Measurements from ENCODE around the gene FAM13B. TPM values are rescaled to one million over a fixed set of nuclear protein-coding genes. Genes with fewer than 3 reads are reported as not detected.

The FAM13B gene
- total and polyA plus RNA-seq, 9 of the 15 experiments (the other 6 are each of a cell fraction or from before 2014, with no cell fraction given) = 2.3 to 21.6 (median 14.1) TPM

DNA sequence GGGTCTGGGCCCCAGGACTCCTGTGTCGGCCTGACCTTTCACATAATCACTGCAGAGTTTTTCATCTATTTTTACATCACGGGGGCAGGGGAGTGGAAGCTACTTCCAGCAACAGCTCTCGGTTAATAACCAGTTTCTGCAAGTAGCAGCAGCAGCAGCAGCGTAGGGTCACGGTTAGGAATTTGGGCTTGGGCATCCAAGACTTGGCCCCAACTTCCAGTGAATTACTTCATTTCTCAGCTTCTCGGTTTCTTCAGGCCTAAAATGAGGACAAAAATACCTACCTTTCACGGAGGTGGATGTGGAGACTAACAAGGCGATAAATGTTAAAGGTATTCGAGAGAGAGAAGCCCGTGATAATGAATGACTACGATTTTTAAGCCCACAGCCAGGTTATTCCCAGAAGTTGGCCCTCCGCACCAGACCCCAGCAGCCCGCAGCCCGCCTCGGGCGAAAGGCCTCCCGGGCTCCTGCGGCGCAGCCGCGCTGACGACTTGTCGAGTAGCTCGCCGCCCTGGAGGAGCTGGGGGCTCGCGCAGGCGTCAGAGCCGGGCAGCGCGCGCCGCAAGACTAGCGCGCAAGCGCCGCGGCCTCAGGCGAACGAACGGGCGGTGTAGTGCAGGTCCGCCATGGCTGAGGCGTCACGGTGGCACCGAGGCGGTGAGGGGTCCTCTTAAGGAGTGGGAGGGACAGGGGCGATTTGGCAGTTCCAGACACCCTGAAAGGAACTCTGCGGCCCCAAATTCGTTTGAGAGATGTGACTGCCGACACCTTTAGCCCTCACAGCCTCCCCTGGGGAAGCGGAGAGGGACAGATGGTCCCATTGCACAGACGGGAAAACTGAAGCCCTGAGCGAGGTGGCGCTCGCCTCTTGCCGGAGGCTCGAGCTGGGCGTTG is 143.8 kb downstream of the FAM13B start, which contains the start of gene PKD2L2 (continued):
- TF ChIP-seq BRCA1 (IDR thresholded peaks at IDR 0.05) (no peak), BRCA1 (CRISPR knock-in tag; IDR thresholded peaks at IDR 0.05) (no peak), LCOR (CRISPR knock-in tag; IDR thresholded peaks at IDR 0.05) (0 out of 2 replicates have a peak, but pooled peaks have one; percentile 30), ZNF695 (CRISPR knock-in tag; IDR thresholded peaks at IDR 0.05) (0 out of 2 replicates have a peak, but pooled peaks have one; percentile 7), ZNF707 (CRISPR knock-in tag; conservative IDR thresholded peaks at IDR 0.05) (no peak), SIRT6 (IDR thresholded peaks at IDR 0.05; ENCODE audit: low read depth, low read length) (no peak)
- TF ChIP-seq, protein P1, sequence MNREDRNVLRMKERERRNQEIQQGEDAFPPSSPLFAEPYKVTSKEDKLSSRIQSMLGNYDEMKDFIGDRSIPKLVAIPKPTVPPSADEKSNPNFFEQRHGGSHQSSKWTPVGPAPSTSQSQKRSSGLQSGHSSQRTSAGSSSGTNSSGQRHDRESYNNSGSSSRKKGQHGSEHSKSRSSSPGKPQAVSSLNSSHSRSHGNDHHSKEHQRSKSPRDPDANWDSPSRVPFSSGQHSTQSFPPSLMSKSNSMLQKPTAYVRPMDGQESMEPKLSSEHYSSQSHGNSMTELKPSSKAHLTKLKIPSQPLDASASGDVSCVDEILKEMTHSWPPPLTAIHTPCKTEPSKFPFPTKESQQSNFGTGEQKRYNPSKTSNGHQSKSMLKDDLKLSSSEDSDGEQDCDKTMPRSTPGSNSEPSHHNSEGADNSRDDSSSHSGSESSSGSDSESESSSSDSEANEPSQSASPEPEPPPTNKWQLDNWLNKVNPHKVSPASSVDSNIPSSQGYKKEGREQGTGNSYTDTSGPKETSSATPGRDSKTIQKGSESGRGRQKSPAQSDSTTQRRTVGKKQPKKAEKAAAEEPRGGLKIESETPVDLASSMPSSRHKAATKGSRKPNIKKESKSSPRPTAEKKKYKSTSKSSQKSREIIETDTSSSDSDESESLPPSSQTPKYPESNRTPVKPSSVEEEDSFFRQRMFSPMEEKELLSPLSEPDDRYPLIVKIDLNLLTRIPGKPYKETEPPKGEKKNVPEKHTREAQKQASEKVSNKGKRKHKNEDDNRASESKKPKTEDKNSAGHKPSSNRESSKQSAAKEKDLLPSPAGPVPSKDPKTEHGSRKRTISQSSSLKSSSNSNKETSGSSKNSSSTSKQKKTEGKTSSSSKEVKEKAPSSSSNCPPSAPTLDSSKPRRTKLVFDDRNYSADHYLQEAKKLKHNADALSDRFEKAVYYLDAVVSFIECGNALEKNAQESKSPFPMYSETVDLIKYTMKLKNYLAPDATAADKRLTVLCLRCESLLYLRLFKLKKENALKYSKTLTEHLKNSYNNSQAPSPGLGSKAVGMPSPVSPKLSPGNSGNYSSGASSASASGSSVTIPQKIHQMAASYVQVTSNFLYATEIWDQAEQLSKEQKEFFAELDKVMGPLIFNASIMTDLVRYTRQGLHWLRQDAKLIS (CRISPR knock-in tag; IDR thresholded peaks at IDR 0.05) = peak; percentile 59; the same call in 1 of the 2 replicates
- TF ChIP-seq, protein P2, sequence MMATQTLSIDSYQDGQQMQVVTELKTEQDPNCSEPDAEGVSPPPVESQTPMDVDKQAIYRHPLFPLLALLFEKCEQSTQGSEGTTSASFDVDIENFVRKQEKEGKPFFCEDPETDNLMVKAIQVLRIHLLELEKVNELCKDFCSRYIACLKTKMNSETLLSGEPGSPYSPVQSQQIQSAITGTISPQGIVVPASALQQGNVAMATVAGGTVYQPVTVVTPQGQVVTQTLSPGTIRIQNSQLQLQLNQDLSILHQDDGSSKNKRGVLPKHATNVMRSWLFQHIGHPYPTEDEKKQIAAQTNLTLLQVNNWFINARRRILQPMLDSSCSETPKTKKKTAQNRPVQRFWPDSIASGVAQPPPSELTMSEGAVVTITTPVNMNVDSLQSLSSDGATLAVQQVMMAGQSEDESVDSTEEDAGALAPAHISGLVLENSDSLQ (IDR thresholded peaks at IDR 0.05) = no peak
- TF ChIP-seq, protein P3, sequence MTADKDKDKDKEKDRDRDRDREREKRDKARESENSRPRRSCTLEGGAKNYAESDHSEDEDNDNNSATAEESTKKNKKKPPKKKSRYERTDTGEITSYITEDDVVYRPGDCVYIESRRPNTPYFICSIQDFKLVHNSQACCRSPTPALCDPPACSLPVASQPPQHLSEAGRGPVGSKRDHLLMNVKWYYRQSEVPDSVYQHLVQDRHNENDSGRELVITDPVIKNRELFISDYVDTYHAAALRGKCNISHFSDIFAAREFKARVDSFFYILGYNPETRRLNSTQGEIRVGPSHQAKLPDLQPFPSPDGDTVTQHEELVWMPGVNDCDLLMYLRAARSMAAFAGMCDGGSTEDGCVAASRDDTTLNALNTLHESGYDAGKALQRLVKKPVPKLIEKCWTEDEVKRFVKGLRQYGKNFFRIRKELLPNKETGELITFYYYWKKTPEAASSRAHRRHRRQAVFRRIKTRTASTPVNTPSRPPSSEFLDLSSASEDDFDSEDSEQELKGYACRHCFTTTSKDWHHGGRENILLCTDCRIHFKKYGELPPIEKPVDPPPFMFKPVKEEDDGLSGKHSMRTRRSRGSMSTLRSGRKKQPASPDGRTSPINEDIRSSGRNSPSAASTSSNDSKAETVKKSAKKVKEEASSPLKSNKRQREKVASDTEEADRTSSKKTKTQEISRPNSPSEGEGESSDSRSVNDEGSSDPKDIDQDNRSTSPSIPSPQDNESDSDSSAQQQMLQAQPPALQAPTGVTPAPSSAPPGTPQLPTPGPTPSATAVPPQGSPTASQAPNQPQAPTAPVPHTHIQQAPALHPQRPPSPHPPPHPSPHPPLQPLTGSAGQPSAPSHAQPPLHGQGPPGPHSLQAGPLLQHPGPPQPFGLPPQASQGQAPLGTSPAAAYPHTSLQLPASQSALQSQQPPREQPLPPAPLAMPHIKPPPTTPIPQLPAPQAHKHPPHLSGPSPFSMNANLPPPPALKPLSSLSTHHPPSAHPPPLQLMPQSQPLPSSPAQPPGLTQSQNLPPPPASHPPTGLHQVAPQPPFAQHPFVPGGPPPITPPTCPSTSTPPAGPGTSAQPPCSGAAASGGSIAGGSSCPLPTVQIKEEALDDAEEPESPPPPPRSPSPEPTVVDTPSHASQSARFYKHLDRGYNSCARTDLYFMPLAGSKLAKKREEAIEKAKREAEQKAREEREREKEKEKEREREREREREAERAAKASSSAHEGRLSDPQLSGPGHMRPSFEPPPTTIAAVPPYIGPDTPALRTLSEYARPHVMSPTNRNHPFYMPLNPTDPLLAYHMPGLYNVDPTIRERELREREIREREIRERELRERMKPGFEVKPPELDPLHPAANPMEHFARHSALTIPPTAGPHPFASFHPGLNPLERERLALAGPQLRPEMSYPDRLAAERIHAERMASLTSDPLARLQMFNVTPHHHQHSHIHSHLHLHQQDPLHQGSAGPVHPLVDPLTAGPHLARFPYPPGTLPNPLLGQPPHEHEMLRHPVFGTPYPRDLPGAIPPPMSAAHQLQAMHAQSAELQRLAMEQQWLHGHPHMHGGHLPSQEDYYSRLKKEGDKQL (CRISPR knock-in tag; IDR thresholded peaks at IDR 0.05; ENCODE audit: borderline replicate concordance) = no peak
- TF ChIP-seq, protein P4, sequence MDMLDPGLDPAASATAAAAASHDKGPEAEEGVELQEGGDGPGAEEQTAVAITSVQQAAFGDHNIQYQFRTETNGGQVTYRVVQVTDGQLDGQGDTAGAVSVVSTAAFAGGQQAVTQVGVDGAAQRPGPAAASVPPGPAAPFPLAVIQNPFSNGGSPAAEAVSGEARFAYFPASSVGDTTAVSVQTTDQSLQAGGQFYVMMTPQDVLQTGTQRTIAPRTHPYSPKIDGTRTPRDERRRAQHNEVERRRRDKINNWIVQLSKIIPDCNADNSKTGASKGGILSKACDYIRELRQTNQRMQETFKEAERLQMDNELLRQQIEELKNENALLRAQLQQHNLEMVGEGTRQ (CRISPR knock-in tag; IDR thresholded peaks at IDR 0.05) = no peak
